ENCODE data around the gene CTIF.

DNA sequence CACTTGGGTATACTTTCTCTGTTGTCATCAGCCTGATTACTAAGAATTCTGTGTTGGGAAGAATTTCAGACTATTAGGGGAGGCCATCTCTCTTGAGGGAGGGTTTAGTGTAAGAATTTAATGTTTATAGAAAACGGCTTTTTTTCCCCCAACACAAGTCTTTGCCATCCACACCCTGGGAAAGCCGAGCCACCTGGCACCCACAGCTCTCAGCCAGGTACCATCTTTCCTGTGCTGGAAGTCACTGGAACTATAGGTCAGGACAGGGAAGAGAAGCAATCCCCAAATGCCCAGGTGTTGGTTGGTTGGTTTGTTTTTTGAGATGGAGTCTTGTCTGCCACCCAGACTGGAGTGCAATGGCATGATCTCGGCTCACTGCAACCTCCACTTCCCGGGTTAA lies 256.9 kb downstream of the CTIF start:
- TF ChIP-seq POLR2A (IDR thresholded peaks at IDR 0.05; ENCODE audit: low read depth, low read length) (no peak), POLR2AphosphoS5 (IDR thresholded peaks at IDR 0.05; ENCODE audit: low read depth, low read length) (no peak), PAX5 (IDR thresholded peaks at IDR 0.05; ENCODE audit: insufficient read depth, low read length, severe bottlenecking) (no peak), SPI1 (IDR thresholded peaks at IDR 0.05; ENCODE audit: low read depth, low read length) (no peak), POU2F2 (IDR thresholded peaks at IDR 0.05; ENCODE audit: low read depth, low read length) (no peak), TAF1 (IDR thresholded peaks at IDR 0.05; ENCODE audit: low read depth, low read length) (no peak)

Measured in GM12891 (cell line).